Stimulated activated naive CD8-positive, alpha-beta T cell treated with anti-CD3 and anti-CD28 coated beads, Interleukin-15, Interleukin-2, amounts not matched to agents 100 U/mL and 50 U/mL, for 24 hours (primary cell): ENCODE data around the gene SRGAP2C.
"Not testable (repeated sequence)": the region's sequence is repeated elsewhere in the genome, so short reads cannot be mapped to it uniquely, and the experiment has no call there.

Experiments
- ATAC-seq: fragments of 150-1000 bp; cut with Tn5 transposase; one replicate; pipeline ENCODE4 v1.10.0; 2021
- DNase-seq: peaks from one replicate; pipeline ENCODE4 v3.0.0; 2021

The SRGAP2C gene

DNA sequence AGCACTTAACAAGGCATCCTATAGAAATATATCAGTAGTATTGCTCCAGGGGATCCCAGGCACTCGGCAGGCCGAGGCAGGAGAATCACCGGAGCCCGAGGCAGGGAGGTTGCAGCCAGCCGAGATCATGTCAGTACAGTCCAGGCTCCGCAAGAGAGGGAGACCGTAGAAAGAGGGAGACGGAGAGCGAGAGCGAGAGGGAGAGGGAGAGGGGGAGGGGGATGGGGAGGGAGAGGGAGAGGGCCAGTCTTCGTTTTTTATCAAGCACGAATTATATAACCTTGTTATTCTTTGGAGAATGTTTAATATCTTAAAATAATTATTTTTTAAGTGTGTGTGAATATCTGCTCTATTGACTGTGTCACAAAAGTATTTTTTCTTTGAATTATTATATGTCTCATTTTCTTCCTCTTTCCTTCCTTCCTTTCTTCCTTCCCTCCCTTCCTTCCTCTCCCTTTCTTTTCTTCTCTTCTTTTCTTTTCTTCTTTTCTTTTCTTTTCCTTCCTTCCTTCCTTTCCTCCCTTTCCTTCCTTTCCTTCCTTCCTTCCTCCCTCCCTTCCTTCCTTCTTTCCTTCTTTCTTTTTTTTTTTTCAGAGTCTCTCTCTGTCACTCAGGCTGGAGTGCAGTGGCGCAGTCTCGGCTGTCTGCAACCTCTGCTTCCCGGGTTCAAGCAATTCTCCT, 233.7 kb downstream of the SRGAP2C start:
- ATAC-seq (no peak), DNase-seq (no peak)

- not testable (repeated sequence) for DNase-seq
These were observed 234.4 kb downstream of the SRGAP2C start for GRCh38 chr1:121419050-121419615.

GRCh38 chr1:121421490-121421889, 236.7 kb downstream of the SRGAP2C start:
- not testable (repeated sequence) for DNase-seq, ATAC-seq

More at GRCh38 chr1:121419050-121419615, 234.4 kb downstream of the SRGAP2C start:
- ATAC-seq: not testable (repeated sequence)

- ATAC-seq, DNase-seq: not testable (repeated sequence)
These were observed 239.2 kb downstream of the SRGAP2C start for GRCh38 chr1:121423956-121424355.

DNA sequence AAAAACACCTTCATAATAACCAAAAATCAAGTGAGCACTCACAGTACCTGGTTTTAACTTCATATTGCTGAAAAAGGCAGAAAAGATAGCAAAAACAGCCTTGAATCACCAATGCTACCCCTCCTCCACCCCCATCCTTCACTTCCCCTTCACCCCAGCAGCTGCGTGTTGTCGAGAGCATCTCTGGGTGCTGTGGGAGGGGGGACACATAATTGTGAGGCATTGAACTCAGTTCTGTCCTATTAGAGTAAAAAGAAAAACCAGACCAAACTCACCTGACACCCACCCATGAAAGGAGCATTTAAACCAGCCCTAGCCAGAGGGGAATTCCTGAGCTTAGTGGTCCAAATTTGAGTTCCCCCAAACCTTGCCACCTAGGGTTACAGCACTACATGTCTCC, 248.7 kb downstream of the SRGAP2C start:
- DNase-seq, ATAC-seq: not testable (repeated sequence)

GRCh38 chr1:121438862-121439261, 254.1 kb downstream of the SRGAP2C start:
- ATAC-seq: not testable (repeated sequence)

DNA sequence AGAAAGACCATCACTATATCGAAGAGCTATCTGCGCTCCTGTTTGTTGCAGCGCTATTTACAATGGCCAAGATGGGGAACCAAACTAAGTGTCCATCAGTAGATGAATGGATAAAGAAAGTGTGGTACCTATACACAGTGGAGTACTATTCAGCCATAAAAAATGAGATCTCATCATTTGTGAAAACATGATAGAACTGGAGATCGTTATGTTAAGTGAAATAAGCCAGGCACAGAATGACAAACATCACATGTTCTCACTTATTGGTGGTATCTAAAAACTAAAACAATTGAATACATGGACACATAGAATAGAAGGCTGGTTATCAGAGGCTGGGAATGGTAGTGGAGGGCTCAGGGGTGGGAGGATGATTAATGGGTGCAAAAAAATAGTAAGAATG, 256.2 kb downstream of the SRGAP2C start:
- DNase-seq: no peak
- no peak for ATAC-seq

More at GRCh38 chr1:121438862-121439261, 254.1 kb downstream of the SRGAP2C start:
- not testable (repeated sequence) for DNase-seq
